SIG-M5 treated with dmso at 0.1 percent for 504 hours (cell line): ENCODE measurements around the gene CACNG6.
A peak's percentile ranks its signal among the peaks of the same experiment; 100 is the strongest.
"Not testable (repeated sequence)": the region's sequence is repeated elsewhere in the genome, so short reads cannot be mapped to it uniquely, and the experiment has no call there.

Experiments
- DNase-seq: peaks from one replicate; lab custom pipeline; 2025; ENCODE audit not compliant: unreplicated experiment; lab: John Stamatoyannopoulos, UW

CACNG6 gene

GRCh38 chr19:53999694-54000093, 8.3 kb downstream of the CACNG6 start:
- DNase-seq, result no peak

GRCh38 chr19:54001496-54001895, 10.1 kb downstream of the CACNG6 start:
- no peak for DNase-seq

GRCh38 chr19:54002495-54003315, 11.3 kb downstream of the CACNG6 start:
- DNase-seq, result no peak

GRCh38 chr19:54009440-54009839, 18.0 kb downstream of the CACNG6 start:
- DNase-seq, result no peak

GRCh38 chr19:54010474-54010873, 19.0 kb downstream of the CACNG6 start:
- DNase-seq, result no peak

- DNase-seq, result no peak
Measured at GRCh38 chr19:54011507-54012211, 20.2 kb downstream of the CACNG6 start.

- DNase-seq, result no peak
Measured at GRCh38 chr19:54013866-54014265, 22.4 kb downstream of the CACNG6 start.

GRCh38 chr19:54014920-54015560, 23.6 kb downstream of the CACNG6 start:
- DNase-seq, result no peak

GRCh38 chr19:54017261-54017660, 25.8 kb downstream of the CACNG6 start:
- DNase-seq, result no peak

GRCh38 chr19:54021363-54021762, 29.9 kb downstream of the CACNG6 start:
- DNase-seq, result no peak

GRCh38 chr19:54021932-54022331, 30.5 kb downstream of the CACNG6 start:
- DNase-seq, result no peak

GRCh38 chr19:54023191-54023590, 31.8 kb downstream of the CACNG6 start:
- DNase-seq, result peak; percentile 24

- DNase-seq, result no peak
Measured at GRCh38 chr19:54024660-54025059, 33.2 kb downstream of the CACNG6 start.

- no peak for DNase-seq
Measured at GRCh38 chr19:54026656-54027055, 35.2 kb downstream of the CACNG6 start.

- DNase-seq, result peak; percentile 9
Measured at GRCh38 chr19:54029301-54029700, 37.9 kb downstream of the CACNG6 start.

- DNase-seq, result peak; percentile 30
Measured at GRCh38 chr19:54029930-54030490, 38.6 kb downstream of the CACNG6 start.

GRCh38 chr19:54030895-54031586, 39.6 kb downstream of the CACNG6 start:
- DNase-seq, result peak; percentile 25

GRCh38 chr19:54035215-54036178, 44.1 kb downstream of the CACNG6 start:
- no peak for DNase-seq

GRCh38 chr19:54036542-54036941, 45.1 kb downstream of the CACNG6 start:
- DNase-seq, result not testable (repeated sequence)

- DNase-seq, result no peak
Measured at GRCh38 chr19:54040003-54040402, 48.6 kb downstream of the CACNG6 start.
